K562 (cell line): ENCODE data around the gene ZEB2. TPM values are rescaled to one million over a fixed set of nuclear protein-coding genes. Genes with fewer than 3 reads are reported as not detected.

ENCODE experiments used
- ATAC-seq: fragments of 200-7000 bp; cut with Tn5 transposase; 3 replicates; pipeline ENCODE4 v1.9.1; 2020; ENCODE audit warnings: moderate library complexity
- BruUV-seq: library from RNA; stranded (reverse); fragments of 400-500 nt; replicated peaks from 2 replicates; lab custom pipeline; 2021; lab: Mats Ljungman, UMichigan
- CTCF ChIA-PET: fragments of 300-600 bp; formaldehyde crosslinking; extraction: SDS; loops from one replicate; lab custom pipeline; 2021; ENCODE audit warnings: low intra/inter-chr PET ratio; lab: Yijun Ruan, JAX
- POLR2A ChIA-PET: fragments of 300-600, 350-650 bp; sonication (Branson Sonifier 250); formaldehyde crosslinking; extraction: SDS; loops from one replicate; lab custom pipeline; 2021; ENCODE audit warnings: antibody characterized with exemption, inconsistent platforms; lab: Yijun Ruan, JAX
- DNase-seq, 4 experiments: peaks; one replicate each; pipeline versions ENCODE4 v3.0.0 to v3.0.0-alpha.2; 2011 to 2018; ENCODE audit warnings: low spot score in 3 of 4, mixed read lengths in 3 of 4; ENCODE audit errors: extremely low read depth in 1 of 4
- FAIRE-seq: peaks from 2 replicates; lab custom pipeline; 2011; peaks lifted over from hg19 to GRCh38; lab: Jason Lieb, UNC
- H2AFZ ChIP-seq: 2 replicates; pipeline ENCODE4 v1.6.0; 2011; ENCODE audit warnings: low read depth, low read length, control low read depth, inconsistent platforms
- H3K27ac ChIP-seq: fragments of 200-600 bp; 3 replicates; pipeline ENCODE4 v1.8.0; 2011; ENCODE audit warnings: low read depth, mild to moderate bottlenecking, control low read depth, inconsistent platforms, low read length, moderate library complexity, mixed read lengths; ENCODE audit errors: extremely low read depth
- H3K27me3 ChIP-seq, 2 experiments: fragments of 300-600 bp in 1 of 2; 2 replicates in 1 of 2; 3 replicates in 1 of 2; pipeline versions ENCODE4 v1.6.0 to v1.8.0; 2011; ENCODE audit warnings: inconsistent platforms in 2 of 2, low read length in 2 of 2, mild to moderate bottlenecking in 1 of 2, mixed read lengths in 1 of 2, moderate library complexity in 1 of 2; ENCODE audit not compliant: control insufficient read depth in 2 of 2, insufficient read depth in 2 of 2
- H3K36me3 ChIP-seq: fragments of 300-600 bp; 3 replicates; pipeline ENCODE4 v1.8.0; 2011; ENCODE audit warnings: mild to moderate bottlenecking, low read length, inconsistent platforms; ENCODE audit not compliant: control insufficient read depth, insufficient read depth
- H3K4me1 ChIP-seq, 2 experiments: fragments of 200-600 bp in 1 of 2; replicated peaks in 1 of 2; 2 replicates in 1 of 2; 3 replicates in 1 of 2; pipeline versions ENCODE4 v1.5.1 to v1.8.0; 2011; ENCODE audit warnings: inconsistent platforms in 2 of 2, low read length in 2 of 2, mild to moderate bottlenecking in 1 of 2, mixed read lengths in 1 of 2, moderate library complexity in 1 of 2; ENCODE audit not compliant: control insufficient read depth in 2 of 2, insufficient read depth in 2 of 2
- H3K4me2 ChIP-seq: 2 replicates; pipeline ENCODE4 v1.6.1; 2011; ENCODE audit warnings: low read length, control low read depth, inconsistent platforms, mixed read lengths; ENCODE audit not compliant: insufficient read depth
- H3K4me3 ChIP-seq: fragments of 200-600 bp; sonication (generic), shearing (Covaris generic); 2 replicates; pipeline ENCODE4 v1.5.1; 2016; ENCODE audit warnings: control low read depth, inconsistent platforms
- H3K79me2 ChIP-seq: fragments of 200-600 bp; 3 replicates; pipeline ENCODE4 v1.8.0; 2011; ENCODE audit warnings: low read length, inconsistent platforms; ENCODE audit not compliant: control insufficient read depth, insufficient read depth
- H3K9ac ChIP-seq, 2 experiments: 2 replicates each; pipeline versions ENCODE4 v1.6.0 to v1.6.1; 2011; ENCODE audit warnings: low read depth in 2 of 2, low read length in 2 of 2, control low read depth in 1 of 2, inconsistent platforms in 1 of 2, mild to moderate bottlenecking in 1 of 2, mixed read lengths in 1 of 2; ENCODE audit not compliant: insufficient read depth in 1 of 2
- H3K9me1 ChIP-seq: one replicate; pipeline ENCODE4 v1.6.0; 2011; ENCODE audit warnings: inconsistent platforms, mild to moderate bottlenecking, low read length, moderate library complexity; ENCODE audit not compliant: control insufficient read depth, insufficient read depth
- H3K9me3 ChIP-seq: replicated peaks from 2 replicates; pipeline ENCODE4 v1.5.1; 2011; ENCODE audit warnings: low read depth, low read length, inconsistent platforms; ENCODE audit not compliant: control insufficient read depth, insufficient read depth
- H4K20me1 ChIP-seq: replicated peaks from 2 replicates; pipeline ENCODE4 v1.6.1; 2011; ENCODE audit warnings: low read length, inconsistent platforms, mixed read lengths; ENCODE audit not compliant: control insufficient read depth, insufficient read depth
- GATAD2A ChIP-seq: fragments of 450-650 bp; IDR thresholded peaks from 2 replicates; pipeline ENCODE4 v1.6.1; 2017
- POLR2AphosphoS5 ChIP-seq: IDR thresholded peaks from 2 replicates; pipeline ENCODE4 v1.6.1; 2011; ENCODE audit warnings: mild to moderate bottlenecking, low read depth, low read length, moderate library complexity; ENCODE audit not compliant: control insufficient read depth, insufficient read depth
- RBM22 ChIP-seq: fragments of 200-400 bp; formaldehyde crosslinking; IDR thresholded peaks from 2 replicates; pipeline ENCODE4 v1.6.1; 2018; ENCODE audit warnings: low read length, low read depth; ENCODE audit not compliant: poor library complexity, severe bottlenecking
- ZNF239 ChIP-seq: fragments of 250-450 bp; sonication (Bioruptor Pico); IDR thresholded peaks from 2 replicates; pipeline ENCODE4 v1.4.0; 2020; ENCODE audit warnings: mild to moderate bottlenecking
- WGBS: fragments of 100-300 bp; shearing (Covaris generic); methylation state at CpG from one replicate; pipeline ENCODE4 v1.1.6; 2016; ENCODE audit warnings: low coverage, mixed read lengths; ENCODE audit not compliant: insufficient coverage; ENCODE audit errors: missing lambda C conversion rate; 5-methylcytosine and 5-hydroxymethylcytosine counted together
- in situ Hi-C: fragments of 300-500 bp; cut with MboI; formaldehyde crosslinking; loops from 4 replicates; pipeline ENCODE4 v1.15.0; 2018; ENCODE audit warnings: inconsistent platforms, mixed read lengths
- intact Hi-C: fragments of 100-400 bp; cut with micrococcal nuclease; formaldehyde crosslinking; loops from 2 replicates; pipeline ENCODE4 v1.14.2; 2022
- polyA plus RNA-seq, 8 experiments: library from polyadenylated mRNA; depleted of rRNA in 4 of 8; stranded (reverse) in 5 of 8; unstranded in 3 of 8; fragments of >200 nt; fragmentation: Nextera tagmentation in 2 of 8; fragmentation: Illumina TruSeq in 1 of 8; extraction: Ambion mirVana in 2 of 8; extraction: Trizol in 1 of 8; gene quantifications; 2 replicates each; pipeline versions ENCODE4 v1.2.1 to v1.2.3, GENCODE V29; 2011 to 2014; ENCODE audit warnings: inconsistent platforms in 1 of 8, missing spikeins in 1 of 8
- total RNA-seq, 7 experiments: library from RNA; depleted of rRNA in 6 of 7; stranded (reverse); fragments of >200 nt in 6 of 7; fragmentation: Illumina TruSeq in 2 of 7; extraction: Trizol in 2 of 7; gene quantifications; 2 replicates each; pipeline versions ENCODE4 v1.2.1 to v1.2.3, GENCODE V29; 2011 to 2021; ENCODE audit warnings: low replicate concordance in 1 of 7
- TF ChIP-seq, protein P1 (sequence below): sonication (generic); formaldehyde crosslinking; IDR thresholded peaks from 2 replicates; pipeline ENCODE4 v1.8.1; 2023; ENCODE audit warnings: mild to moderate bottlenecking, missing genetic modification reagents, moderate library complexity

ZEB2 gene
- total and polyA plus RNA-seq, 9 of the 15 experiments (the other 6 are each of a cell fraction or from before 2014, with no cell fraction given) = 15.1 to 113 (median 72.3) TPM

DNA sequence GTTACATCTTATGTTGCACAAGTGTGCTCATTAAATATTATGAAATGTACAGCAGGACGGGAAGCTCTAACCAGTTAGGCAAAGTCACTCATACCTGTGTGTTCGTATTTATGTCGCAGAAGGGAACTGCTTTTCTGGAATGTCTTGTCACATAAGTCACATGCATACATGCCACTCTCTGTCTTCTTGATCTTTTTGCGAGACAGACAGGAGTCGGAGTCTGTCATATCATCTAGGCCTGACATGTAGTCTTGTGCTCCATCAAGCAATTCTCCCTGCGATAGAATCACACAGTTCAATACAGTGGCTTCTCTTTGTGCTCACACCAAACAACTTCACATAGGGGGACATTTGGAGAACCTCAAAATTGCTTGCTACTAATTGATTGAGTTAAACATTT lies 123.6 kb downstream of the ZEB2 start (continued):
- TF ChIP-seq GATAD2A (no peak), ZNF239 (CRISPR knock-in tag) (no peak)

GRCh38 chr2:144390424-144391020 lies 129.4 kb downstream of the ZEB2 start:
- in situ Hi-C loops = no loop called here
- DNase-seq (no peak), FAIRE-seq (no peak), ATAC-seq (no peak)
- Histone ChIP-seq H3K4me3 (no peak overlapping the region), H3K4me2 (no peak overlapping the region), H4K20me1 (no peaks in the 10 kb centered on the region), H3K4me1 (no peaks in the 10 kb centered on the region; a peak in 1 of 5 replicates), H3K27me3 (no peaks in the 10 kb centered on the region), H3K36me3 (peaks cover 94% of the 10 kb centered on the region), H3K9me3 (no peaks in the 10 kb centered on the region), H2AFZ (no peak overlapping the region), H3K27ac (no peak overlapping the region), H3K9me1 (no peaks in the 10 kb centered on the region), H3K79me2 (peaks cover 11% of the 10 kb centered on the region; the same call in 1 of the 3 replicates), H3K9ac (no peak overlapping the region)
- CTCF ChIA-PET = no interaction called here
- TF ChIP-seq RBM22 (peak; percentile 64), POLR2AphosphoS5 (0 out of 2 replicates have a peak, but pooled peaks have one; percentile 1)
- TF ChIP-seq, protein P1, sequence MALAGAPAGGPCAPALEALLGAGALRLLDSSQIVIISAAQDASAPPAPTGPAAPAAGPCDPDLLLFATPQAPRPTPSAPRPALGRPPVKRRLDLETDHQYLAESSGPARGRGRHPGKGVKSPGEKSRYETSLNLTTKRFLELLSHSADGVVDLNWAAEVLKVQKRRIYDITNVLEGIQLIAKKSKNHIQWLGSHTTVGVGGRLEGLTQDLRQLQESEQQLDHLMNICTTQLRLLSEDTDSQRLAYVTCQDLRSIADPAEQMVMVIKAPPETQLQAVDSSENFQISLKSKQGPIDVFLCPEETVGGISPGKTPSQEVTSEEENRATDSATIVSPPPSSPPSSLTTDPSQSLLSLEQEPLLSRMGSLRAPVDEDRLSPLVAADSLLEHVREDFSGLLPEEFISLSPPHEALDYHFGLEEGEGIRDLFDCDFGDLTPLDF (CRISPR knock-in tag) = no peak
- no TSS peak for BruUV-seq
- 92% methylated on average over 1 of the region's 1 CpG for WGBS
- POLR2A ChIA-PET = no interaction called here
- intact Hi-C loops = no loop called here
